HepG2 (cell line): ENCODE data around the gene S100A16. TPM values are rescaled to one million over a fixed set of nuclear protein-coding genes. Genes with fewer than 3 reads are reported as not detected.

Experiments
- CHD2 ChIP-seq: IDR thresholded peaks from 2 replicates; pipeline ENCODE4 v1.6.1; 2011; ENCODE audit warnings: low read depth, low read length, improper control_type of control experiment
- CREM ChIP-seq, 2 experiments: sonication (generic) in 1 of 2; formaldehyde crosslinking in 1 of 2; IDR thresholded peaks; 2 replicates each; pipeline versions ENCODE4 v1.4.0 to v1.6.1; 2016 to 2020; ENCODE audit warnings: antibody characterized with exemption in 1 of 2, mild to moderate bottlenecking in 1 of 2, missing genetic modification reagents in 1 of 2
- GTF3A ChIP-seq: sonication (generic); formaldehyde crosslinking; conservative IDR thresholded peaks from 2 replicates; pipeline ENCODE4 v1.4.0; 2020; ENCODE audit warnings: mild to moderate bottlenecking, missing genetic modification reagents
- HDAC6 ChIP-seq: fragments of 200-600 bp; sonication (generic); IDR thresholded peaks from 2 replicates; pipeline ENCODE4 v1.7.0; 2017; ENCODE audit warnings: mild to moderate bottlenecking, antibody characterized with exemption, low read length, low read depth
- KLF6 ChIP-seq: IDR thresholded peaks from 2 replicates; pipeline ENCODE4 v1.8.0; 2016; ENCODE audit warnings: missing biosample characterization, missing genetic modification reagents
- KMT2A ChIP-seq: sonication (generic); formaldehyde crosslinking; IDR thresholded peaks from 2 replicates; pipeline ENCODE4 v1.4.0; 2020; ENCODE audit warnings: missing genetic modification reagents
- NFKBIZ ChIP-seq: IDR thresholded peaks from 2 replicates; pipeline ENCODE4 v1.6.1; 2018; ENCODE audit warnings: missing genetic modification reagents, missing compliant biosample characterization
- NR0B2 ChIP-seq: sonication (generic); formaldehyde crosslinking; IDR thresholded peaks from 2 replicates; pipeline ENCODE4 v1.4.0; 2020; ENCODE audit warnings: mild to moderate bottlenecking, missing genetic modification reagents
- NR2F6 ChIP-seq, 2 experiments: IDR thresholded peaks; 2 replicates each; pipeline ENCODE4 v1.6.1; 2016; ENCODE audit warnings: antibody characterized with exemption in 1 of 2, mild to moderate bottlenecking in 1 of 2
- PHF20 ChIP-seq: sonication (generic); formaldehyde crosslinking; IDR thresholded peaks from 2 replicates; pipeline ENCODE4 v1.5.0; 2020; ENCODE audit warnings: mild to moderate bottlenecking, missing genetic modification reagents
- PHF8 ChIP-seq: sonication (generic); formaldehyde crosslinking; IDR thresholded peaks from 2 replicates; pipeline ENCODE4 v1.5.0; 2020; ENCODE audit warnings: missing genetic modification reagents
- STAG1 ChIP-seq: sonication (generic); formaldehyde crosslinking; IDR thresholded peaks from 2 replicates; pipeline ENCODE4 v1.4.0; 2020; ENCODE audit warnings: missing genetic modification reagents
- TBP ChIP-seq: sonication (generic); formaldehyde crosslinking; IDR thresholded peaks from 2 replicates; pipeline ENCODE4 v1.5.0; 2020; ENCODE audit warnings: missing genetic modification reagents
- ZNF136 ChIP-seq: sonication (generic); formaldehyde crosslinking; IDR thresholded peaks from 2 replicates; pipeline ENCODE4 v1.8.1; 2022; ENCODE audit warnings: low read depth, mild to moderate bottlenecking, moderate library complexity, missing genetic modification reagents
- ZNF460 ChIP-seq: sonication (generic); formaldehyde crosslinking; IDR thresholded peaks from 2 replicates; pipeline ENCODE4 v1.5.1; 2020; ENCODE audit warnings: missing genetic modification reagents, mild to moderate bottlenecking, borderline replicate concordance
- ZNF563 ChIP-seq: sonication (generic); formaldehyde crosslinking; IDR thresholded peaks from 2 replicates; pipeline ENCODE4 v1.8.0; 2022; ENCODE audit warnings: mild to moderate bottlenecking, moderate library complexity, missing genetic modification reagents
- ZNF878 ChIP-seq: sonication (generic); formaldehyde crosslinking; IDR thresholded peaks from 2 replicates; pipeline ENCODE4 v1.8.1; 2023; ENCODE audit warnings: mild to moderate bottlenecking, missing genetic modification reagents, moderate library complexity
- polyA plus RNA-seq, 8 experiments: library from polyadenylated mRNA; depleted of rRNA in 3 of 8; stranded (reverse) in 7 of 8; unstranded in 1 of 8; fragments of >200 nt; fragmentation: Illumina TruSeq in 4 of 8; extraction: Trizol in 4 of 8; gene quantifications; 2 replicates each; pipeline versions ENCODE4 v1.2.1 to v1.2.3, GENCODE V29; 2011 to 2016; ENCODE audit warnings: low read depth in 4 of 8, missing spikeins in 1 of 8, mixed read lengths in 1 of 8; ENCODE audit not compliant: insufficient read depth in 1 of 8
- total RNA-seq, 5 experiments: library from RNA; depleted of rRNA; stranded (reverse); fragments of >200 nt; fragmentation: Illumina TruSeq; extraction: Trizol; gene quantifications; 2 replicates each; pipeline ENCODE4 v1.2.3, GENCODE V29; 2016; ENCODE audit warnings: low read depth in 1 of 5
- TF ChIP-seq, protein P1 (sequence below): sonication (generic); formaldehyde crosslinking; IDR thresholded peaks from 2 replicates; pipeline ENCODE4 v1.8.1; 2023; ENCODE audit warnings: mild to moderate bottlenecking, moderate library complexity, missing genetic modification reagents
- TF ChIP-seq, protein P2 (sequence below): IDR thresholded peaks from 2 replicates; pipeline ENCODE4 v1.6.1; 2016
- TF ChIP-seq, protein P3 (sequence below): sonication (generic); formaldehyde crosslinking; IDR thresholded peaks from 2 replicates; pipeline ENCODE4 v1.5.0; 2020; ENCODE audit warnings: missing genetic modification reagents
- TF ChIP-seq, protein P4 (sequence below): sonication (generic); formaldehyde crosslinking; IDR thresholded peaks from 2 replicates; pipeline ENCODE4 v1.8.0; 2022; ENCODE audit warnings: missing genetic modification reagents, low read depth, mild to moderate bottlenecking, borderline replicate concordance
- TF ChIP-seq, protein P5 (sequence below): sonication (generic); formaldehyde crosslinking; IDR thresholded peaks from 2 replicates; pipeline ENCODE4 v1.4.0; 2020; ENCODE audit warnings: missing genetic modification reagents

The S100A16 gene
- total and polyA plus RNA-seq, 2 of the 13 experiments (the other 11 are each of a cell fraction or from before 2014, with no cell fraction given): 46.0 to 195 TPM

DNA sequence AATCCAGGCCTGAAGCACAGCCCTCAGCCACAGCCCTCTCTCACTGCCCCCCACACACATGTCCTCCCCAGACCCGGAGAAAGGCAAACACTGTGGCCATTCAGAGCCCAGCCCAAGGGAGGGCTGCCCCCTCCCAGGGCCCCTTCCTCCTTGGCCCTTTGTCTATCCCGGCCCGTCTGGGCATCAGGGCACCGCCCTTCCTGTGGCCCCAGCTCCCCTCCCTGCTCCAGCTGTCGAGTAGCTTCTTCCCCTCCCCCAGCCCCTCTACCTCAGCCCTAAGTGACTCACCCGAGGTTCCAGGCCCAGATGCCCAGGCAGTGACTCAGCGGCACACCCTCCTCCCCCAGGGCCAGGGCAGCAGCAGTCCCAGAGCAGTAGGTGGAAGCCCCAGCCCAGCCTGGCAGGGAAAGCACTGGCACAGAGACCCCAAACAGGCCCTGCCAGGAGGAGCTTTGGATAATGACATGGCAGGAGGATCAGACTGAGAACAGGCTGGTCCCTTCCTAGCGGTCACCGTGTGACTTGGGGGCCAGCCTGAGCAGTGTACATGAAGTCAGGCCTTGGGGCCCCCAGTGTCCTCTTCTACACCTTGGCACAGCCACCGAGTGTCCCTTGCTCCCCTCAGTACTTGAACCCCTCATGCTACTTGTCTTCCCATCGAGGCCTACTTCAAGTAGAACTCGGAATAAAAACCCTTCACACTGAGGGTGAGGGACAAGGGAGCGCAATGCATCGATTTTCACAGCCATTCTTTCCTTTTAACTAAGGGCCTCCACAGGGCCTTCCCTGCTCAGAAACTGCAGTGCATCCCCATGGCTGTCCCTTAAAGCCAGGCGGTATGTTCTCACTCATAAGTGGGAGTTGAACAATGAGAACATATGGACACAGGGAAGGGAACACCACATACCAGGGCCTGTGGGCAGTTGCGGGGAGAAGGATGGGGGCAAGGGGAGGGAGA, 46.2 kb downstream of the S100A16 start (continued):
- TF ChIP-seq, protein P1, sequence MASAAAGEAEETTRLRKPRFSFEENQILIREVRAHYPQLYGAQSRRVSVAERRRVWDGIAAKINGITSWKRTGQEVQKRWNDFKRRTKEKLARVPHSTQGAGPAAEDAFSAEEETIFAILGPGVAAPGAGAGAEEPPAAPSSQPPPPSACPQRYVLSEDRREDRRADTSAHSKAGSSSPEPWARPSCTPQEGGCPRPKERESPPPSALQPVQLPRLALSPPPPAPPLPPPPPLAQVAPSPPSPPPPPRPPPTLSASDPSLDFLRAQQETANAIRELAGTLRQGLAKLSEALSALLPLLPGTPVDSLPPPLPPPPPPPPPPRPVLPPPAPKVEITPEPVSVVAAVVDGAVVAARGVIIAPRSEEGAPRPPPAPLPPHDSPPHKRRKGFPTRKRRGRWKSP (CRISPR knock-in tag): no peak
- TF ChIP-seq ZNF136 (no peak), ZNF460 (CRISPR knock-in tag) (no peak), PHF20 (CRISPR knock-in tag) (no peak), NR2F6 (IDR thresholded peaks at IDR 0.05) (no peak), NR2F6 (CRISPR knock-in tag; IDR thresholded peaks at IDR 0.05) (peak; percentile 41), HDAC6 (no peak), ZNF878 (CRISPR knock-in tag) (no peak), GTF3A (CRISPR knock-in tag) (no peak), TBP (no peak), NR0B2 (CRISPR knock-in tag) (no peak), ZNF563 (CRISPR knock-in tag) (no peak), PHF8 (CRISPR knock-in tag) (no peak), KMT2A (CRISPR knock-in tag) (no peak), STAG1 (CRISPR knock-in tag) (no peak; the same call in 1 of the 2 replicates), KLF6 (CRISPR knock-in tag) (peak; percentile 37; the same call in 1 of the 2 replicates), CHD2 (0 out of 2 replicates have a peak, but pooled peaks have one; percentile 61), NFKBIZ (CRISPR knock-in tag) (no peak), CREM (IDR thresholded peaks at IDR 0.05) (peak; percentile 35; the same call in 1 of the 2 replicates), CREM (CRISPR knock-in tag; IDR thresholded peaks at IDR 0.05) (no peak)
- TF ChIP-seq, protein P2, sequence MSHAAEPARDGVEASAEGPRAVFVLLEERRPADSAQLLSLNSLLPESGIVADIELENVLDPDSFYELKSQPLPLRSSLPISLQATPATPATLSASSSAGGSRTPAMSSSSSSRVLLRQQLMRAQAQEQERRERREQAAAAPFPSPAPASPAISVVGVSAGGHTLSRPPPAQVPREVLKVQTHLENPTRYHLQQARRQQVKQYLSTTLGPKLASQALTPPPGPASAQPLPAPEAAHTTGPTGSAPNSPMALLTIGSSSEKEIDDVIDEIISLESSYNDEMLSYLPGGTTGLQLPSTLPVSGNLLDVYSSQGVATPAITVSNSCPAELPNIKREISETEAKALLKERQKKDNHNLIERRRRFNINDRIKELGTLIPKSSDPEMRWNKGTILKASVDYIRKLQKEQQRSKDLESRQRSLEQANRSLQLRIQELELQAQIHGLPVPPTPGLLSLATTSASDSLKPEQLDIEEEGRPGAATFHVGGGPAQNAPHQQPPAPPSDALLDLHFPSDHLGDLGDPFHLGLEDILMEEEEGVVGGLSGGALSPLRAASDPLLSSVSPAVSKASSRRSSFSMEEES (CRISPR knock-in tag): no peak
- TF ChIP-seq, protein P3, sequence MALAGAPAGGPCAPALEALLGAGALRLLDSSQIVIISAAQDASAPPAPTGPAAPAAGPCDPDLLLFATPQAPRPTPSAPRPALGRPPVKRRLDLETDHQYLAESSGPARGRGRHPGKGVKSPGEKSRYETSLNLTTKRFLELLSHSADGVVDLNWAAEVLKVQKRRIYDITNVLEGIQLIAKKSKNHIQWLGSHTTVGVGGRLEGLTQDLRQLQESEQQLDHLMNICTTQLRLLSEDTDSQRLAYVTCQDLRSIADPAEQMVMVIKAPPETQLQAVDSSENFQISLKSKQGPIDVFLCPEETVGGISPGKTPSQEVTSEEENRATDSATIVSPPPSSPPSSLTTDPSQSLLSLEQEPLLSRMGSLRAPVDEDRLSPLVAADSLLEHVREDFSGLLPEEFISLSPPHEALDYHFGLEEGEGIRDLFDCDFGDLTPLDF (CRISPR knock-in tag): no peak
- TF ChIP-seq, protein P4, sequence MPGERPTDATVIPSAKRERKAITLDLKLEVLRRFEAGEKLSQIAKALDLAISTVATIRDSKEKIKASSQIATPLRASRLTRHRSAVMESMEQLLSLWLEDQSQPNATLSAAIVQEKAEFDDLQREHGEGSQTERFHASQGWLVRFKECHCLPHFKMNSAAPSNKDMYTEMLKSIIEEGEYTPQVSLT (CRISPR knock-in tag): no peak
- TF ChIP-seq, protein P5, sequence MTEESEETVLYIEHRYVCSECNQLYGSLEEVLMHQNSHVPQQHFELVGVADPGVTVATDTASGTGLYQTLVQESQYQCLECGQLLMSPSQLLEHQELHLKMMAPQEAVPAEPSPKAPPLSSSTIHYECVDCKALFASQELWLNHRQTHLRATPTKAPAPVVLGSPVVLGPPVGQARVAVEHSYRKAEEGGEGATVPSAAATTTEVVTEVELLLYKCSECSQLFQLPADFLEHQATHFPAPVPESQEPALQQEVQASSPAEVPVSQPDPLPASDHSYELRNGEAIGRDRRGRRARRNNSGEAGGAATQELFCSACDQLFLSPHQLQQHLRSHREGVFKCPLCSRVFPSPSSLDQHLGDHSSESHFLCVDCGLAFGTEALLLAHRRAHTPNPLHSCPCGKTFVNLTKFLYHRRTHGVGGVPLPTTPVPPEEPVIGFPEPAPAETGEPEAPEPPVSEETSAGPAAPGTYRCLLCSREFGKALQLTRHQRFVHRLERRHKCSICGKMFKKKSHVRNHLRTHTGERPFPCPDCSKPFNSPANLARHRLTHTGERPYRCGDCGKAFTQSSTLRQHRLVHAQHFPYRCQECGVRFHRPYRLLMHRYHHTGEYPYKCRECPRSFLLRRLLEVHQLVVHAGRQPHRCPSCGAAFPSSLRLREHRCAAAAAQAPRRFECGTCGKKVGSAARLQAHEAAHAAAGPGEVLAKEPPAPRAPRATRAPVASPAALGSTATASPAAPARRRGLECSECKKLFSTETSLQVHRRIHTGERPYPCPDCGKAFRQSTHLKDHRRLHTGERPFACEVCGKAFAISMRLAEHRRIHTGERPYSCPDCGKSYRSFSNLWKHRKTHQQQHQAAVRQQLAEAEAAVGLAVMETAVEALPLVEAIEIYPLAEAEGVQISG (CRISPR knock-in tag): peak; percentile 51; the same call in 1 of the 2 replicates
